K562 (cell line): ENCODE data around the gene KRTAP19-5. TPM values are rescaled to one million over a fixed set of nuclear protein-coding genes. Genes with fewer than 3 reads are reported as not detected.

ENCODE experiments used
- C11orf30 ChIP-seq: fragments of 450-650 bp; IDR thresholded peaks from 2 replicates; pipeline ENCODE4 v1.6.1; 2016; ENCODE audit warnings: low read depth, mild to moderate bottlenecking
- polyA plus RNA-seq, 8 experiments: library from polyadenylated mRNA; depleted of rRNA in 4 of 8; stranded (reverse) in 5 of 8; unstranded in 3 of 8; fragments of >200 nt; fragmentation: Nextera tagmentation in 2 of 8; fragmentation: Illumina TruSeq in 1 of 8; extraction: Ambion mirVana in 2 of 8; extraction: Trizol in 1 of 8; gene quantifications; 2 replicates each; pipeline versions ENCODE4 v1.2.1 to v1.2.3, GENCODE V29; 2011 to 2014; ENCODE audit warnings: inconsistent platforms in 1 of 8, missing spikeins in 1 of 8
- small RNA-seq: library from RNA; depleted of rRNA; stranded (forward); fragments of <200 nt; gene quantifications from one replicate; pipeline ENCODE3, GENCODE V24; 2014
- total RNA-seq, 7 experiments: library from RNA; depleted of rRNA in 6 of 7; stranded (reverse); fragments of >200 nt in 6 of 7; fragmentation: Illumina TruSeq in 2 of 7; extraction: Trizol in 2 of 7; gene quantifications; 2 replicates each; pipeline versions ENCODE4 v1.2.1 to v1.2.3, GENCODE V29; 2011 to 2021; ENCODE audit warnings: low replicate concordance in 1 of 7

KRTAP19-5 gene
- total and polyA plus RNA-seq, 9 of the 15 experiments (the other 6 are each of a cell fraction or from before 2014, with no cell fraction given), result not detected

GRCh38 chr21:30463713-30464112, 38.2 kb downstream of the KRTAP19-5 start (continued):
- TF ChIP-seq C11orf30, result peak; percentile 22; the same call in 1 of the 2 replicates

Small RNAs within 50 kb of the gene (small RNA-seq; reads per million reads assigned to genes)
- gene AP000567.1 (not detected), gene KRTAP19-10P (not detected), gene KRTAP19-11P (not detected), gene KRTAP19-9P (not detected)

Other genes starting within 250 kb of the KRTAP19-5 start
Only the 7 nearest of the 27 such genes appear.
- not detected in 2 replicates for gene KRTAP15-1, start 61.9 kb downstream of the KRTAP19-5 start, total RNA-seq (2014; rRNA removed)
- not detected in 2 replicates for gene KRTAP15-1, start 61.9 kb downstream of the KRTAP19-5 start, total RNA-seq (2014; rRNA removed; fragmentation: Illumina TruSeq; extraction: Trizol)
- gene KRTAP15-1, start 61.9 kb downstream of the KRTAP19-5 start, total RNA-seq (2015; rRNA removed; fragmentation: Illumina TruSeq; extraction: Trizol), result not detected in 2 replicates
- gene KRTAP15-1, start 61.9 kb downstream of the KRTAP19-5 start, total RNA-seq (2021), result not detected in 2 replicates
- not detected in 2 replicates for gene KRTAP15-1, start 61.9 kb downstream of the KRTAP19-5 start, polyA plus RNA-seq (2011; rRNA removed)
- gene KRTAP15-1, start 61.9 kb downstream of the KRTAP19-5 start, polyA plus RNA-seq (2014; fragmentation: Illumina TruSeq; extraction: Trizol), result not detected in 2 replicates
- gene KRTAP15-1, start 61.9 kb downstream of the KRTAP19-5 start, polyA plus RNA-seq (2014; fragmentation: Nextera tagmentation; extraction: Ambion mirVana), result not detected
- gene KRTAP15-1, start 61.9 kb downstream of the KRTAP19-5 start, polyA plus RNA-seq (2014; rRNA removed), result not detected in 2 replicates
- not detected in 2 replicates for gene KRTAP19-1, start 21.8 kb downstream of the KRTAP19-5 start, total RNA-seq (2014; rRNA removed)
- not detected in 2 replicates for gene KRTAP19-1, start 21.8 kb downstream of the KRTAP19-5 start, total RNA-seq (2014; rRNA removed; fragmentation: Illumina TruSeq; extraction: Trizol)
- not detected in 2 replicates for gene KRTAP19-1, start 21.8 kb downstream of the KRTAP19-5 start, total RNA-seq (2015; rRNA removed; fragmentation: Illumina TruSeq; extraction: Trizol)
- not detected in 2 replicates for gene KRTAP19-1, start 21.8 kb downstream of the KRTAP19-5 start, total RNA-seq (2021)
- gene KRTAP19-1, start 21.8 kb downstream of the KRTAP19-5 start, polyA plus RNA-seq (2011; rRNA removed), result not detected in 2 replicates
- not detected in 2 replicates for gene KRTAP19-1, start 21.8 kb downstream of the KRTAP19-5 start, polyA plus RNA-seq (2014; fragmentation: Illumina TruSeq; extraction: Trizol)
- gene KRTAP19-1, start 21.8 kb downstream of the KRTAP19-5 start, polyA plus RNA-seq (2014; fragmentation: Nextera tagmentation; extraction: Ambion mirVana), result not detected
- gene KRTAP19-1, start 21.8 kb downstream of the KRTAP19-5 start, polyA plus RNA-seq (2014; rRNA removed), result not detected in 2 replicates
- not detected in 2 replicates for gene KRTAP19-2, start 14.7 kb downstream of the KRTAP19-5 start, total RNA-seq (2014; rRNA removed)
- gene KRTAP19-2, start 14.7 kb downstream of the KRTAP19-5 start, total RNA-seq (2014; rRNA removed; fragmentation: Illumina TruSeq; extraction: Trizol), result not detected in 2 replicates
- gene KRTAP19-2, start 14.7 kb downstream of the KRTAP19-5 start, total RNA-seq (2015; rRNA removed; fragmentation: Illumina TruSeq; extraction: Trizol), result not detected in 2 replicates
- gene KRTAP19-2, start 14.7 kb downstream of the KRTAP19-5 start, total RNA-seq (2021), result not detected in 2 replicates
- not detected in 2 replicates for gene KRTAP19-2, start 14.7 kb downstream of the KRTAP19-5 start, polyA plus RNA-seq (2011; rRNA removed)
- gene KRTAP19-2, start 14.7 kb downstream of the KRTAP19-5 start, polyA plus RNA-seq (2014; fragmentation: Illumina TruSeq; extraction: Trizol), result not detected in 2 replicates
- gene KRTAP19-2, start 14.7 kb downstream of the KRTAP19-5 start, polyA plus RNA-seq (2014; fragmentation: Nextera tagmentation; extraction: Ambion mirVana), result not detected
- gene KRTAP19-2, start 14.7 kb downstream of the KRTAP19-5 start, polyA plus RNA-seq (2014; rRNA removed), result not detected in 2 replicates
- gene KRTAP19-3, start 10.1 kb downstream of the KRTAP19-5 start, total RNA-seq (2014; rRNA removed), result not detected in 2 replicates
- not detected in 2 replicates for gene KRTAP19-3, start 10.1 kb downstream of the KRTAP19-5 start, total RNA-seq (2014; rRNA removed; fragmentation: Illumina TruSeq; extraction: Trizol)
- not detected in 2 replicates for gene KRTAP19-3, start 10.1 kb downstream of the KRTAP19-5 start, total RNA-seq (2015; rRNA removed; fragmentation: Illumina TruSeq; extraction: Trizol)
- not detected in 2 replicates for gene KRTAP19-3, start 10.1 kb downstream of the KRTAP19-5 start, total RNA-seq (2021)
- not detected in 2 replicates for gene KRTAP19-3, start 10.1 kb downstream of the KRTAP19-5 start, polyA plus RNA-seq (2011; rRNA removed)
- gene KRTAP19-3, start 10.1 kb downstream of the KRTAP19-5 start, polyA plus RNA-seq (2014; fragmentation: Illumina TruSeq; extraction: Trizol), result not detected in 2 replicates
- gene KRTAP19-3, start 10.1 kb downstream of the KRTAP19-5 start, polyA plus RNA-seq (2014; fragmentation: Nextera tagmentation; extraction: Ambion mirVana), result not detected
- gene KRTAP19-3, start 10.1 kb downstream of the KRTAP19-5 start, polyA plus RNA-seq (2014; rRNA removed), result not detected in 2 replicates
- not detected in 2 replicates for gene KRTAP19-4, start 5.0 kb downstream of the KRTAP19-5 start, total RNA-seq (2014; rRNA removed)
- gene KRTAP19-4, start 5.0 kb downstream of the KRTAP19-5 start, total RNA-seq (2014; rRNA removed; fragmentation: Illumina TruSeq; extraction: Trizol), result not detected in 2 replicates
- not detected in 2 replicates for gene KRTAP19-4, start 5.0 kb downstream of the KRTAP19-5 start, total RNA-seq (2015; rRNA removed; fragmentation: Illumina TruSeq; extraction: Trizol)
- gene KRTAP19-4, start 5.0 kb downstream of the KRTAP19-5 start, total RNA-seq (2021), result not detected in 2 replicates
- gene KRTAP19-4, start 5.0 kb downstream of the KRTAP19-5 start, polyA plus RNA-seq (2011; rRNA removed), result not detected in 2 replicates
- gene KRTAP19-4, start 5.0 kb downstream of the KRTAP19-5 start, polyA plus RNA-seq (2014; fragmentation: Illumina TruSeq; extraction: Trizol), result not detected in 2 replicates
- not detected for gene KRTAP19-4, start 5.0 kb downstream of the KRTAP19-5 start, polyA plus RNA-seq (2014; fragmentation: Nextera tagmentation; extraction: Ambion mirVana)
- gene KRTAP19-4, start 5.0 kb downstream of the KRTAP19-5 start, polyA plus RNA-seq (2014; rRNA removed), result not detected in 2 replicates
- not detected in 2 replicates for gene KRTAP19-6, start 39.7 kb upstream of the KRTAP19-5 start, total RNA-seq (2014; rRNA removed)
- gene KRTAP19-6, start 39.7 kb upstream of the KRTAP19-5 start, total RNA-seq (2014; rRNA removed; fragmentation: Illumina TruSeq; extraction: Trizol), result not detected in 2 replicates
- gene KRTAP19-6, start 39.7 kb upstream of the KRTAP19-5 start, total RNA-seq (2015; rRNA removed; fragmentation: Illumina TruSeq; extraction: Trizol), result not detected in 2 replicates
- not detected in 2 replicates for gene KRTAP19-6, start 39.7 kb upstream of the KRTAP19-5 start, total RNA-seq (2021)
- gene KRTAP19-6, start 39.7 kb upstream of the KRTAP19-5 start, polyA plus RNA-seq (2011; rRNA removed), result not detected in 2 replicates
- gene KRTAP19-6, start 39.7 kb upstream of the KRTAP19-5 start, polyA plus RNA-seq (2014; fragmentation: Illumina TruSeq; extraction: Trizol), result not detected in 2 replicates
- not detected for gene KRTAP19-6, start 39.7 kb upstream of the KRTAP19-5 start, polyA plus RNA-seq (2014; fragmentation: Nextera tagmentation; extraction: Ambion mirVana)
- not detected in 2 replicates for gene KRTAP19-6, start 39.7 kb upstream of the KRTAP19-5 start, polyA plus RNA-seq (2014; rRNA removed)
- gene KRTAP19-7, start 59.2 kb upstream of the KRTAP19-5 start, total RNA-seq (2014; rRNA removed), result not detected in 2 replicates
- gene KRTAP19-7, start 59.2 kb upstream of the KRTAP19-5 start, total RNA-seq (2014; rRNA removed; fragmentation: Illumina TruSeq; extraction: Trizol), result not detected in 2 replicates
- not detected in 2 replicates for gene KRTAP19-7, start 59.2 kb upstream of the KRTAP19-5 start, total RNA-seq (2015; rRNA removed; fragmentation: Illumina TruSeq; extraction: Trizol)
- gene KRTAP19-7, start 59.2 kb upstream of the KRTAP19-5 start, total RNA-seq (2021), result not detected in 2 replicates
- gene KRTAP19-7, start 59.2 kb upstream of the KRTAP19-5 start, polyA plus RNA-seq (2011; rRNA removed), result not detected in 2 replicates
- not detected in 2 replicates for gene KRTAP19-7, start 59.2 kb upstream of the KRTAP19-5 start, polyA plus RNA-seq (2014; fragmentation: Illumina TruSeq; extraction: Trizol)
- gene KRTAP19-7, start 59.2 kb upstream of the KRTAP19-5 start, polyA plus RNA-seq (2014; fragmentation: Nextera tagmentation; extraction: Ambion mirVana), result not detected
- gene KRTAP19-7, start 59.2 kb upstream of the KRTAP19-5 start, polyA plus RNA-seq (2014; rRNA removed), result not detected in 2 replicates